IPS-15b (cell line): ENCODE measurements around the gene CNP.
"Not testable (repeated sequence)": the region's sequence is repeated elsewhere in the genome, so short reads cannot be mapped to it uniquely, and the experiment has no call there.

Experiments
- H3K27me3 ChIP-seq: one replicate; pipeline ENCODE4 v1.6.1; 2013; ENCODE audit warnings: low read length; ENCODE audit not compliant: control insufficient read depth, insufficient read depth
- H3K36me3 ChIP-seq: one replicate; pipeline ENCODE4 v1.6.1; 2013; ENCODE audit warnings: low read length; ENCODE audit not compliant: control insufficient read depth, insufficient read depth
- H3K4me1 ChIP-seq: one replicate; pipeline ENCODE4 v1.6.1; 2013; ENCODE audit warnings: mild to moderate bottlenecking, low read length; ENCODE audit not compliant: control insufficient read depth, insufficient read depth
- H3K4me3 ChIP-seq: one replicate; pipeline ENCODE4 v1.5.1; 2013; ENCODE audit warnings: low read depth, low read length
- H3K9ac ChIP-seq: one replicate; pipeline ENCODE4 v1.6.1; 2013; ENCODE audit warnings: low read depth, mild to moderate bottlenecking, low read length
- H3K9me3 ChIP-seq: one replicate; pipeline ENCODE4 v1.6.1; 2013; ENCODE audit warnings: mild to moderate bottlenecking, low read length; ENCODE audit not compliant: control insufficient read depth, insufficient read depth

Gene CNP

DNA sequence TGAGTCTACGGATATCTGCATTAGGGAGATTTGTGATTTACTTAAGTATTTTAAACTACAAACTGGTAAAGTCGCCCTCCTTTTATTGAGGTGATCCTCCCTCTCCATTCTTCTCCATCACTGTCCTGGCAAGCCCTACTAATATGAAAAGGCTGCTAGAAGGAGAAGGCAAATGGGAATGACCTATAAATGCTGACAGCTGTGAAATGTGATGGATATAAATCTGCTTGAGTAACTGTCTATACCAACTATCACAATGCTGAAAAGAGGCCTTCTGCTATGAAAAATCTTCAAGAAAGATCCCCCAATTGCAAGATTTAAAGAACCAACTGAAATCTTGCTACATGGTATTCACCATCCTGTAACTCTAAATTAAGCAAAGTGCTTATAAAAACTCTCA lies 35.1 kb downstream of the CNP start:
- no peak overlapping the region for H3K9ac ChIP-seq
- H3K36me3 ChIP-seq: peaks cover 25% of the 10 kb centered on the region
- no peak overlapping the region for H3K4me3 ChIP-seq
- H3K9me3 ChIP-seq: no peaks in the 10 kb centered on the region
- H3K27me3 ChIP-seq: no peaks in the 10 kb centered on the region
- H3K4me1 ChIP-seq: no peaks in the 10 kb centered on the region

DNA sequence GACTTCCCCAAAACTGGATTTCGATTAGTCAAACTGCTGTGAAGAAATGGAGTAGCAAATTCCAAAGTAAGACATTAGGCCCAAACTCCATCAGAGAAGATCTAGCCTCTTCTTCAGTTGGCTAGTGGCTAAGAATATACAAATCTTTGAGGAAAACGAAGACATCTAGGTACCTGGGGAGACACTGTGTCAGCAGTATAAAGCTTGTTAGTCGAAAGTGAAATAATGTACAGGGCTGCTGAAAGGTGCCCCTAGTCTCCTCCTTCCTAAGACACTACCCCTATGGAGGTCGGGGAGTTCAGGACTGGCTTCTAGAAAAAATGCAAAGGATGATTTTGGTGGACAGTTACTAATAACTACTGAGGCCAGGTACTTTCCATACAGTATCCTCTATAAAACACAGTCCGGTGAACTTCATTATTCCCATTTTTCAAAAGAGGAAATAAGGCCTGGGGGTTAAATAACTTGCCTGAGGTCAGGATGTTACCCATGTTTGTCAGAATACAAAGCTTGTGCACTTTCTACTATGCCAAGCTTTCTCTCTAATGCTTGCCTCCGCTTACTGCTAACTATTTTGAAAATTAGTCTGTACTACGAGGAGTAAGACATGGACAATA lies 35.7 kb downstream of the CNP start:
- Histone ChIP-seq H3K9me3 (no peaks in the 10 kb centered on the region), H3K36me3 (peaks cover 19% of the 10 kb centered on the region), H3K27me3 (no peaks in the 10 kb centered on the region), H3K4me3 (no peak overlapping the region), H3K4me1 (no peaks in the 10 kb centered on the region), H3K9ac (no peak overlapping the region)

DNA sequence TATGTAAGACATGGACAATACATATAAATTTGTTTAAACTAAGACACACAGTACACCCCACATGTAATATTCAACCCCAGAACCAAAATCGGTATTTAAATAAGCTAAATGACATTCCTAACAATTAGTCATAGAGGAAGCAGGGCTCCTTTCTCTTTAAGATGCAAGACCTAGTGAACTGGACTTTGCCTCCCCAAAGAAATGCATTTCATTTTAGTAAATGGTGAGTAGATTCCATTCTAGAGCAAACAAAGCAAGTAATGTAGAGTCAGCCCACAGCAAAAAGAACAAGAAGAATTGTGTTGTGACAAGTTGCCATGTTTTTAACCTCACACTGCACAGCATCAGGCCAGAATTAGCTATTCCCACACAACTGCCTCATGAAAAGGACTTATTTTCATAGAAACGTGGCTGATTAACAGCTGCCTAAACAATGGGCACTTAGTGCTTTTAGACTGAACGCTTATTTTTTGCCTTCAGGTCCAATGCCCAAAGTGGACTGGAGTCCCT lies 36.3 kb downstream of the CNP start:
- no peak overlapping the region for H3K4me3 ChIP-seq
- H3K9ac ChIP-seq: no peak overlapping the region
- peaks cover 18% of the 10 kb centered on the region for H3K36me3 ChIP-seq
- no peaks in the 10 kb centered on the region for H3K27me3 ChIP-seq
- H3K9me3 ChIP-seq: no peaks in the 10 kb centered on the region
- H3K4me1 ChIP-seq: no peaks in the 10 kb centered on the region

DNA sequence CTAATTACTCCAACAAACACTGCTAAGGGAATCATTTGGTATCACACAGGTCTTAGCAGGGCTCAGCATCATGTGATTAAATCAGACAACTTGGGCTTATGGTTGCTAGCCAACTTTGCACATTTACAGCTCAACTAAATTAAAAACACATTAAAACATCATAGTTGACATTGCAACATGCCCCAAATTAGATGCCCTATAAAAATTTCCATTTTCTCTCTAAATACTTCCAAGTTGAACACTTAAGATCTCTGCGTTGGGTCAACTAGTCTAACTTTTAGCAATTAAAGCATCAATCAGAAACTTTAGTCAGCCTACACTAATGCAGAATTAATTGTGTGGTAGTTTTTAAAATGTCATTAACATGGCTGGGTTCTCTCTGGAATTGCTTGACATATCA lies 38.6 kb downstream of the CNP start:
- H3K36me3 ChIP-seq: peaks cover 8% of the 10 kb centered on the region
- no peak overlapping the region for H3K4me3 ChIP-seq
- no peak overlapping the region for H3K9ac ChIP-seq
- H3K4me1 ChIP-seq: no peaks in the 10 kb centered on the region
- no peaks in the 10 kb centered on the region for H3K27me3 ChIP-seq
- H3K9me3 ChIP-seq: no peaks in the 10 kb centered on the region

DNA sequence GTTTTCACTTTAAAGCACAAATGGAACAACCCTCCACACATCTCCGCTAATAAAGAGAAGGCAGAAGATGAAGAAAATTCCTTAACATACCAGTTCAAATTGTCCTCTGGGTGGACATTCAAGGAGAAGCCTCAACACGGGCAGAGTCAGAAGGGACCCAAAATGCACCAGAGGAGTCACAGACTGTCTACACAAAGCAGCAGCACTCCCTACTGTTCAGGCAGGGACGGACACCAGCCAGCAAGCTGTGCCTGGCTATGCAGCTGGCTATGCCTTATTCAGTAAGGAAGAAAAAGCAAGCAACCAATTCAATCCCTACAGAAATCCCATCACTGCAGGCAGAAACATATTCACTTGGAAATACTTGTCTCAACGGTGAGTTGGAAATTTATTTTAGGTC lies 42.6 kb downstream of the CNP start:
- Histone ChIP-seq H3K4me3 (no peak overlapping the region), H3K4me1 (peaks cover 27% of the 10 kb centered on the region), H3K36me3 (no peaks in the 10 kb centered on the region), H3K9ac (no peak overlapping the region), H3K27me3 (no peaks in the 10 kb centered on the region), H3K9me3 (no peaks in the 10 kb centered on the region)

DNA sequence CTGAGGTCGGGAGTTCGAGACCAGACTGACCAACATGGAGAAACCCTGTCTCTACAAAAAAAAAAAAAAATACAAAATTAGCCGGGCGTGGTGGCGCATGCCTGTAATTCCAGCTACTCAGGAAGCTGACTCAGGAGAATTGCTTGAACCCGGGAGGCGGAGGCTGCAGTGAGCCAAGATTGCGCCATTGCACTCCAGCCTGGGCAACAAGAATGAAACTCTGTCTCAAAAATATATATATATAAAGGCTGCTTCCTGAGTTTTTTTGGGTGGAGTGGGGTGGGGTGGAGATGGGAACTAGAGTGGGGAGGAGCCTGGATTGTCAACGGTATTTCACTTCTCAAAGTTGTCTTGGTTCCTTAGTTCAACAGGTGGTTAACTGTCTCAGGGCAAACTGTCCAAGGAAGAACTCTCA lies 43.7 kb downstream of the CNP start:
- not testable (repeated sequence) for H3K9me3 ChIP-seq

DNA sequence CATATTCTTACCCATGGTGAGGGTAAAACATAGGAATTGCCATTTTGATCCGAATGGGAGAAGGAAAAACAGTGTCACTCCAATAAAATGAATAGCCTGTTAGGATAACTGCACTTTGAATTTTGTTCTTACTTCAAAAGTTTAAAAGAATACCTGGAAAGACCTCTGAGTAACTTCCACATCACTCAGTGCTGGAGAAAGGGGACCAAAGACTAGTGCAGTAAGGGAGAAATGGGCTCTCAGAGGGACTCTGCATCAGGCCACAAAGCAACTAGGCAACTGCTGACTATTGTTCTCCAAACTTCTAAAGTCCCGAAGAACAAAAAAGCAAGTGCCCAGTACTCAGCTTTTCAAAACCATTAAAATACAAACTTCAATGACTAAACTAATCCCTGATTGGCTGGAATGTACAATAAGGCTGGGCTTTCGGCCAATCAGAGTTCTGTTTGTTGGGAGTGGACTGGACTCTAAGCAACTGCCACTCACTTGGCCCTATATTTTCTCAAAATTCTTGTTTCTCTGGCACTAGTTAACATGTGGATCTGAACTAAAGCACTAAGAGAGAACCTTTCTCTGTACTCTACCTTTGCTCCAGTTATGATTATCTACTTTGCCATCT lies 44.4 kb downstream of the CNP start:
- Histone ChIP-seq H3K27me3 (no peaks in the 10 kb centered on the region), H3K9ac (no peak overlapping the region), H3K4me3 (no peak overlapping the region), H3K36me3 (no peaks in the 10 kb centered on the region), H3K9me3 (no peaks in the 10 kb centered on the region), H3K4me1 (peaks cover 30% of the 10 kb centered on the region)

More for the DNA sequence above, 43.7 kb downstream of the CNP start:
- H3K36me3 ChIP-seq, H3K9ac ChIP-seq, H3K4me3 ChIP-seq, H3K27me3 ChIP-seq: not testable (repeated sequence)
- H3K4me1 ChIP-seq: peaks cover 27% of the 10 kb centered on the region

DNA sequence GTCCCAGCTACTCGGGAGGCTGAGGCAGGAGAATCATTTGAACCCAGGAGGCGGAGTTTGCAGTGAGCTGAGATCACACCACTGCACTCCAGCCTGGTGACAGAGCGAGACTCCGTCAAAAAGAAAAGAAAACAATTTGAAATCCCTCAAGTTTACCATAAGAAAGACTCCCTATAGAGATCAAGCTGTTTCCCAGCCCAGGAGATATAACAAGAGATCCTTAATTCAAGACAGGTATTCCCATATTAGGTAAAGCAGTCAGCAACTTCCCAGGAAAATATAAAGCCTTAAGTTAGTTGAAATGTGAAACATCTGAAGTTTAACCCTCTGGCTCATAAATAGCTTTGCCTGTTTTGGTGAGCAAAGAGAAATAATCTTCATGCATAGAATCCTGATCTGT lies 45.8 kb downstream of the CNP start:
- H3K36me3 ChIP-seq, H3K9me3 ChIP-seq, H3K27me3 ChIP-seq, H3K4me3 ChIP-seq: not testable (repeated sequence)
- peak overlapping the region; percentile 27 for H3K9ac ChIP-seq
- peaks cover 30% of the 10 kb centered on the region for H3K4me1 ChIP-seq

DNA sequence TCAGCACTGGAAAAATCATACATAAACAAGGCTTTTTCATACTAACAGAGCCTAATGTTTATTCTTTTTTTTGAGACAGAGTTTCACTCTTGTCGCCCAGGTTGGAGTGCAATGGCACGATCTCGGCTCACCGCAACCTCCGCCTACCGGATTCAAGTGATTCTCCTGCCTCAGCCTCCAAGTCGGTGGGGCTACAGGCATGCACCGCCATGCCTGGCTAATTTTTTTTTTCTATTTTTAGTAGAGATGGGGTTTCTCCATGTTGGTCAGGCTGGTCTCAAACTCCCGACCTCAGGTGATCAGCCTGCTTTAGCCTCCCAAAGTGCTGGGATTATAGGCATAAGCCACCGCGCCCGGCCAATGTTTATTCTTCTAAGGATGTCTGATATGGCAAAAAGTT lies 47.1 kb downstream of the CNP start:
- not testable (repeated sequence) for H3K9ac ChIP-seq, H3K9me3 ChIP-seq, H3K27me3 ChIP-seq, H3K36me3 ChIP-seq
- Histone ChIP-seq H3K4me3 (peak overlapping the region; percentile 5), H3K4me1 (peaks cover 30% of the 10 kb centered on the region)

DNA sequence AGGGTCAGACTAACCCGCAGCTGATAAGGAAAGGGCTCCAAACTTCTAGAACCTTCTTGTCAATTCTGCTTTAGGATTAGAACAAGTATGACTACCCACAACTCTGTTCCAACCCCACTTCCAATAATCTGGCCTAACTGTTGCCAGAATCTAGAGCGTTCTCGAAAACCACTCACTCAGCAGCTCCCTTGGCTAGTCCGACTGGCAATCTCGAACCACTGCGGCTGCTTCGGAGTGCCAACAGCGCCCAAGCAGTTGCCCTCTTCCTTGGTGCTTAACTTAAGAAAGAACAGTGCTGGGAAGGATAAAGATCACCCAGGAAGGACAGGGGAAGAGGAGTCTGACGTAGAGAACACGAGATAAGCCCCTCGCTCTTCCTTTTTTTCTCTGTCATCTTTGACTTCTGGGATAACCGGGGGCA lies 49.8 kb downstream of the CNP start:
- Histone ChIP-seq H3K9me3 (no peaks in the 10 kb centered on the region), H3K36me3 (no peaks in the 10 kb centered on the region), H3K4me1 (peaks cover 20% of the 10 kb centered on the region)

DNA sequence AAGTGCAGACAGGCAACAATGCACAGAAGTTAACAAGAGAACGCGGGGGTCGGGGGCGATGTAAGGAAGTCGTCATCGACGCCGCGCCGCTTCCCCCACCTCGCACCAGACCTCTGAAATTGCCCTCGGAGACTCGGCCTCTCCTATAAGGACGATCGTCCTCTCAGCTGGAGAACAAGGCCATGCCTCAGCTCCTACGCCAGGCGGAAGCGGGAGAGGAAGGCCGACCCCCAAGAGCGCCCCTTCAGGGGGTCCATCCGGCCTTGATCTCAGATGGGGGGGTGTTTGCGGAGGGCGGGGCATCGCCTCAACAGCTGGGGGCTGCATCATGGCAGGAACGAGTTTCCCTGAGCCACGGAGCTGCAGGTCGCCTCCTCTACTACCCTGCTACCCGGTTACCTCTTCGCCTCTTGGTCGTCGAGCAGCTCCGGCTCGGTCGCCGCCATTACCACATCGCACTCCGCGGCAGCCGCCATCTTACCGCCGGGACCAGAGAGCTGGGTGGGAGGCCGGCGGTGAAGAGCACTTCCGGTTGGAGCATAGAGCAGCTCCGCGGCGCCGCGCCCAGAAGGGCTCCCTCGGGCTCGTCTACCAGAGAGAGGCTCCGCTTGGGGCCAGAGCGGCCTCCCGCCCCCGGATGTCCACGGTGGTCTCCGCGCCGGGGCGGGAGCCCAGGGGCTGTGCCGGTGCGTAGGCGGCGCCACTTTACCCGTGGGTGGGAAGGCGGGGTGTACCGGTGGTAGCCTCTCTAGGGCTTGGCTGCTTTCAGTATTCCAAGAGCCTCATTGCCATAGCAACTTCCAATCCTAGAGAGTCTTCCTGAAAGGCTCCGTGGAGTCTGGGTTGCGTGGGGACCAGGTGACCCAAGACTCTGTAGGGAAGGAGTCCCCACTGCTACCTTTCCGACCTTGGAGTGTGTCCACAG lies 50.6 kb downstream of the CNP start, which contains the start of gene DNAJC7:
Gene DNAJC7 (minus strand): TSS at position 499 of the 925 bp plus-strand sequence. CDS start 23 bp downstream, at position 476.
- Histone ChIP-seq H3K9ac (peak within 1 kb of the TSS; percentile 98), H3K27me3 (no peaks in the 10 kb centered on the region), H3K4me1 (peaks cover 14% of the 10 kb centered on the region)

More for the DNA sequence above, 49.8 kb downstream of the CNP start:
- peak overlapping the region; percentile 94 for H3K4me3 ChIP-seq
- no peaks in the 10 kb centered on the region for H3K27me3 ChIP-seq
- peak overlapping the region; percentile 98 for H3K9ac ChIP-seq

More for the DNA sequence above, 50.6 kb downstream of the CNP start, which contains the start of gene DNAJC7:
- Histone ChIP-seq H3K4me3 (peak within 1 kb of the TSS; percentile 94), H3K9me3 (no peaks in the 10 kb centered on the region), H3K36me3 (peaks cover 2% of the 10 kb centered on the region)
